SJCRH30 (cell line): Measurements from ENCODE around the gene CD2AP. TPM values are rescaled to one million over a fixed set of nuclear protein-coding genes. Genes with fewer than 3 reads are reported as not detected.
"Not testable (repeated sequence)": the region's sequence is repeated elsewhere in the genome, so short reads cannot be mapped to it uniquely, and the experiment has no call there.

Experiments
- DNase-seq, 2 experiments: peaks; one replicate each; pipeline ENCODE4 v3.0.0-alpha.2; 2015 to 2020
- H3K27ac ChIP-seq: fragments of 250-450 bp; sonication (Bioruptor Pico); 2 replicates; pipeline ENCODE4 v1.5.1; 2020; ENCODE audit warnings: mild to moderate bottlenecking, moderate library complexity
- H3K27me3 ChIP-seq: fragments of 250-450 bp; sonication (Bioruptor Pico); 2 replicates; pipeline ENCODE4 v1.5.1; 2020; ENCODE audit warnings: mild to moderate bottlenecking, moderate library complexity
- H3K36me3 ChIP-seq: fragments of 250-450 bp; sonication (Bioruptor Pico); 2 replicates; pipeline ENCODE4 v1.5.1; 2020; ENCODE audit warnings: mild to moderate bottlenecking, moderate library complexity
- H3K4me1 ChIP-seq: fragments of 250-450 bp; sonication (Bioruptor Pico); 2 replicates; pipeline ENCODE4 v1.5.1; 2020; ENCODE audit warnings: mild to moderate bottlenecking, moderate library complexity
- H3K4me3 ChIP-seq: fragments of 250-450 bp; sonication (Bioruptor Pico); 2 replicates; pipeline ENCODE4 v1.5.1; 2020; ENCODE audit warnings: mild to moderate bottlenecking, moderate library complexity
- H3K9me3 ChIP-seq: fragments of 250-450 bp; sonication (Bioruptor Pico); replicated peaks from 2 replicates; pipeline ENCODE4 v1.5.1; 2020; ENCODE audit warnings: mild to moderate bottlenecking, moderate library complexity
- total RNA-seq: library from RNA; depleted of rRNA; stranded (reverse); fragments of >200 nt; shearing (Covaris generic); gene quantifications from 2 replicates; pipeline ENCODE4 v1.2.3, GENCODE V29; 2014

The CD2AP gene
- total RNA-seq, 1 experiment from 2014 or later, result 11.6 TPM

- no peaks in the 10 kb centered on the region for H3K36me3 ChIP-seq
- H3K9me3 ChIP-seq, result no peaks in the 10 kb centered on the region
- H3K27me3 ChIP-seq, result no peaks in the 10 kb centered on the region
- H3K4me1 ChIP-seq, result no peaks in the 10 kb centered on the region
- H3K4me3 ChIP-seq, result no peak overlapping the region
- no peak for DNase-seq
- no peak overlapping the region for H3K27ac ChIP-seq
These were observed 121.9 kb downstream of the CD2AP start for GRCh38 chr6:47599512-47599911.

DNA sequence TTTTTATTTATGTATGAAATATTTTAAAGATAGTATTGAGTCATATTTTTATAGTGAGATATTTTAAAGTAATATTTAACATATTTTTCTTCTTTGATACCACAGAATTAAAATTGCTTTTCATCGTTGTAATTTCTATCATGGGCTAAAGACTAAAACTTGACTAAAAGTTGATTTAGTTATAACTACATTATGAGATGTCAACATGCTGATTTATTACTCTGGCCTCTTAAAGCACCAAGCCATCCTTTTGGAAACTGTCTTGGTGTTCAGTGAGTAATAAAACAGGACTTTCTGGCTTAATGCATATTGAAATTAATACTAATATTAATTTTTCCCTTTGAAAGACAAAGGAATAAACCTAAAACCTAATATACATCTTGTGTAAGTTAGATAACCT, 125.6 kb downstream of the CD2AP start:
- no peak overlapping the region for H3K27ac ChIP-seq
- no peaks in the 10 kb centered on the region for H3K27me3 ChIP-seq
- no peaks in the 10 kb centered on the region; the same call in 1 of the 2 replicates for H3K36me3 ChIP-seq
- H3K9me3 ChIP-seq, result no peaks in the 10 kb centered on the region
- DNase-seq, result no peak
- H3K4me1 ChIP-seq, result no peaks in the 10 kb centered on the region
- no peak overlapping the region for H3K4me3 ChIP-seq

- H3K9me3 ChIP-seq, result no peaks in the 10 kb centered on the region
- no peaks in the 10 kb centered on the region for H3K27me3 ChIP-seq
- no peak overlapping the region for H3K4me3 ChIP-seq
- no peak overlapping the region for H3K27ac ChIP-seq
- no peaks in the 10 kb centered on the region for H3K4me1 ChIP-seq
- no peaks in the 10 kb centered on the region; the same call in 1 of the 2 replicates for H3K36me3 ChIP-seq
- DNase-seq, result no peak
These were observed 126.4 kb downstream of the CD2AP start for GRCh38 chr6:47603995-47604394.

- Histone ChIP-seq H3K9me3 (no peaks in the 10 kb centered on the region), H3K36me3 (no peaks in the 10 kb centered on the region), H3K4me1 (no peaks in the 10 kb centered on the region), H3K27me3 (no peaks in the 10 kb centered on the region), H3K4me3 (no peak overlapping the region), H3K27ac (no peak overlapping the region)
- DNase-seq, result no peak
These were observed 144.4 kb downstream of the CD2AP start for GRCh38 chr6:47621838-47622449.

- H3K27ac ChIP-seq, result no peak overlapping the region
- H3K36me3 ChIP-seq, result no peaks in the 10 kb centered on the region
- H3K4me3 ChIP-seq, result no peak overlapping the region
- H3K4me1 ChIP-seq, result no peaks in the 10 kb centered on the region
- DNase-seq, result no peak
- H3K9me3 ChIP-seq, result no peaks in the 10 kb centered on the region
- no peaks in the 10 kb centered on the region for H3K27me3 ChIP-seq
These were observed 149.2 kb downstream of the CD2AP start for GRCh38 chr6:47626782-47627181.

DNA sequence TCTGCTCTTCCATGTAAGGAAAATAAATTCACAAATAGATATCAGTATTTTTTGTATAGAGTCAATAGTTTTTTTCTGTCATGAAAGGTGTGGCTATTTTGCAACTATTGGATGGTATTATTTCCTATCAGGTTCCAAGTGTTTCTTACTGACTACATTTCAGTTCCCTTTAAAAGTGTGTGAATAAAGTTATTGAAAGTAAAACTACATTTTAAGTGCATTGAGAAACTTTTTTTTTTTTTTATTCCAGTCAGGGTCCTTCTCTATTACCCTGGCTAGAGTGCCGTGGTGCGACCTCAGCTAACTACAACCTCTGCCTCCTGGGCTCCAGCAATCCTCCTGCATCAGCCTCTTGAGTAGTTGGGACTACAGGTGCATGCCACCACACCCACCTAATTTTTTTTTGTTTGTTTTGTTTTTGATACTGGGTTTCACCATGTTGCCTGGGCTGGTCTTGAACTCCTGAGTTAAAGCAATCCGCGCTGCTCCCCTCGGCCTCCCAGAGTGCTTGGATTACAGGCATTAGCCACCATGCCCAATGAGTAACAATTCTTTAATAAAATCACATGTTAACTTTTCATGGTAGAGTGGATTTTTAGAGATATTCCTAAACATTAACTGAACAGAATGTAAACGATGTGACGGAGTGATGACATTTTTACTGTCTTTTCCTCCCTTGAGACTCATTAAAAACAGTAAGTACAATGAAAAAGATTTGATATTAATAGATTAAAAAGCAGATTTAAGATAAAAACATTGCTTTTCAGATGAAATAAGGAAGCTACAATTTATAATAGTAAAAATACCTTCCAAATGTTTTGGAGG, 151.1 kb downstream of the CD2AP start:
- H3K36me3 ChIP-seq, result no peaks in the 10 kb centered on the region
- H3K4me1 ChIP-seq, result no peaks in the 10 kb centered on the region
- DNase-seq, result no peak
- H3K9me3 ChIP-seq, result no peaks in the 10 kb centered on the region
- no peak overlapping the region for H3K4me3 ChIP-seq
- no peaks in the 10 kb centered on the region for H3K27me3 ChIP-seq
- no peak overlapping the region for H3K27ac ChIP-seq

GRCh38 chr6:47629954-47630353, 152.4 kb downstream of the CD2AP start:
- Histone ChIP-seq H3K4me3 (no peak overlapping the region), H3K36me3 (no peaks in the 10 kb centered on the region), H3K9me3 (no peaks in the 10 kb centered on the region), H3K4me1 (no peaks in the 10 kb centered on the region), H3K27ac (no peak overlapping the region), H3K27me3 (no peaks in the 10 kb centered on the region)
- no peak for DNase-seq

GRCh38 chr6:47630587-47630986, 153.0 kb downstream of the CD2AP start:
- H3K9me3 ChIP-seq, result no peaks in the 10 kb centered on the region
- DNase-seq, result no peak
- no peaks in the 10 kb centered on the region for H3K4me1 ChIP-seq
- no peaks in the 10 kb centered on the region for H3K27me3 ChIP-seq
- H3K36me3 ChIP-seq, result no peaks in the 10 kb centered on the region
- no peak overlapping the region for H3K27ac ChIP-seq
- H3K4me3 ChIP-seq, result no peak overlapping the region

DNA sequence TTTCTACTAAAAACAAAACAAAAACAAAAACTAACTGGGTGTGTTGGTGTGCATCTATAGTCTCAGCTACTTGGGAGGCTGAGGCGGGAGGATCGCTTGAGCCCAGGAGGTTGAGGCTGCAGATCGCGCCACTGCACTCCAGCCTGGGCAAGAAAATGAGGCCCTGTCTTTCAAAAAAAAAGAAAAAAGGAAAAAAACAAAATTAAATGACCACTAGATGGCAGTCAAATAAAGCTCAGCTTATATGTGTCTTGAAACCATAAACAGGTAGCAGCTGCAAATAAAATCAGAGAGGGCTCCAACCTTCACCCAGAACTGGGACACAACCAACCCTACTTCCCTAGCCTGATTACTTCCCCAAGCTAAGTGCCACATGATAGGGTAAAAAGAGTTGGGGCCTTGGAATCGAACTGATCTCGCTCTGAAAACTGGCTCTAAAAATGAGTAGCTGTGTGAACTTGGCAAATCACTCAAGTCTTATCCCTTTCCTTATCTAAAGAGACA, 153.7 kb downstream of the CD2AP start:
- H3K27me3 ChIP-seq, result no peaks in the 10 kb centered on the region
- DNase-seq, result peak in 1 of 2 experiments; percentile 67

GRCh38 chr6:47631797-47632196, 154.2 kb downstream of the CD2AP start:
- DNase-seq, result no peak
- no peaks in the 10 kb centered on the region for H3K4me1 ChIP-seq
- no peak overlapping the region for H3K27ac ChIP-seq
- H3K9me3 ChIP-seq, result no peaks in the 10 kb centered on the region
- no peaks in the 10 kb centered on the region for H3K27me3 ChIP-seq
- H3K36me3 ChIP-seq, result no peaks in the 10 kb centered on the region
- H3K4me3 ChIP-seq, result no peak overlapping the region

More for the DNA sequence above, 153.7 kb downstream of the CD2AP start:
- Histone ChIP-seq H3K36me3 (no peaks in the 10 kb centered on the region), H3K4me3 (no peak overlapping the region), H3K9me3 (no peaks in the 10 kb centered on the region), H3K4me1 (no peaks in the 10 kb centered on the region), H3K27ac (no peak overlapping the region)

GRCh38 chr6:47633141-47633540, 155.6 kb downstream of the CD2AP start:
- no peak for DNase-seq
- Histone ChIP-seq H3K9me3 (no peaks in the 10 kb centered on the region), H3K4me1 (no peaks in the 10 kb centered on the region), H3K27ac (no peak overlapping the region), H3K27me3 (no peaks in the 10 kb centered on the region), H3K4me3 (no peak overlapping the region), H3K36me3 (no peaks in the 10 kb centered on the region)

DNA sequence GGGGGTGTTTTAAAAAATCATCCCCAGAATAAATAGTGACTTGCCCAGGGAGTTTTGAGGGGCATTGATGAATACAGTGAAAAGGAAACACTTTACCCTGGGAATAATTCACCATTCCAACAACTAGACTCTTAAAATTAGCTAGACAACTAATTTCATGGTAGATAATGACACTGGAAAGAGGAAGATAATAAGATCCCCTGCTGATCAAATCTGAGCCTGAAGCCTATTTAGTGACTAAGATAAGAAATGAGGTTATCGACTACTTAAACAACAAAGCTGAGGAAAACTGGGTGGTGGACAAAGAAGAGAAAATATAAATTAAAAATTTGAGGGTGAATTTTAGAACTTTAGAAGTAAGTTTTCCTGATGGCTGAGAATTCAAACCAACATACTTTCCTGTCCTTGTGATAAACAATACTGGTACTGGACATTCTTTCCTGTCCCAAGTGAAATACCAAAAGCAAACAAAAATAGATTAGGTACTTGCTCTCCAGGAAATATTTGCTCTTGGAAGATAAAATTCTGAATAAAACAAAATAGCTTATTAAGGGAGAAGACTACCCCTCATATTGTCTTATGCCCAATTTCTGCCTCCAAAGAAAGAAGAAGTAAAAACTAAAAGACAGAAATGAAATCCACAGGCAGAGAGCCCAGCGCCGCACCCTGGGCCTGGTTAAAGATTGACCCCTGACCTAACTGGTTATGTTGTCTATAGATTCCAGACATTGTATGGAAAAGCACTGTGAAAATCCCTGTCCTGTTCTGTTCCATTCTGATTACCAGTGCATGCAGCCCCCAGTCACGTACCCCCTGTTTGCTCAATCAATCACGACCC, 156.8 kb downstream of the CD2AP start:
- no peak for DNase-seq

DNA sequence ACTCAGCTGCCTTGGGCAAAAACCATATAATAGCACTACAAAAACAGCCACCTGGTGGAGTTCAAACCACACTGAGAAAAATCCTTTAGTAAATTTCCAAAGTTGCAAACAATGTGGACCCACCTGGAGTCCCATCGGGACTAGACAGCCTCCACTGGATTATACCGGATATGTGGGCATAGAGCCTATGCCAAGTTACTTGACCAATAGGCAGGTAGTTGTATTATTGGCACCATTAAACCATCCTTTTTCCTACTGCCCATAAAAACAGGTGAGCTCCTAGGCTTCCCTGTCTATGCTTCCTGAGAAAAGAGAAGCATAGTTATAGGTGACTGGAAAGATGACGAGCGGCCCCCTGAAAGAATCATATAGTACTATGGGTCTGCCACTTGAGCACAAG, 169.1 kb downstream of the CD2AP start:
- Histone ChIP-seq H3K27ac (no peak overlapping the region), H3K27me3 (no peaks in the 10 kb centered on the region), H3K36me3 (no peaks in the 10 kb centered on the region), H3K9me3 (no peaks in the 10 kb centered on the region), H3K4me1 (no peaks in the 10 kb centered on the region), H3K4me3 (no peak overlapping the region)
- no peak for DNase-seq

More for the DNA sequence above, 156.8 kb downstream of the CD2AP start:
- Histone ChIP-seq H3K9me3 (no peaks in the 10 kb centered on the region), H3K27me3 (no peaks in the 10 kb centered on the region), H3K36me3 (no peaks in the 10 kb centered on the region), H3K4me1 (no peaks in the 10 kb centered on the region), H3K4me3 (no peak overlapping the region), H3K27ac (no peak overlapping the region)

- H3K4me3 ChIP-seq, result no peak overlapping the region
- no peak for DNase-seq
- H3K36me3 ChIP-seq, result no peaks in the 10 kb centered on the region
- no peaks in the 10 kb centered on the region for H3K27me3 ChIP-seq
- no peaks in the 10 kb centered on the region for H3K4me1 ChIP-seq
- H3K9me3 ChIP-seq, result no peaks in the 10 kb centered on the region
- no peak overlapping the region for H3K27ac ChIP-seq
These were observed 169.6 kb downstream of the CD2AP start for GRCh38 chr6:47647188-47647587.

- H3K4me1 ChIP-seq, H3K27me3 ChIP-seq, DNase-seq, H3K36me3 ChIP-seq, H3K4me3 ChIP-seq, H3K9me3 ChIP-seq, H3K27ac ChIP-seq: not testable (repeated sequence)
These were observed 170.0 kb downstream of the CD2AP start for GRCh38 chr6:47647626-47648025.
